HFFc6 (cell line): ENCODE measurements around the gene ZNF76. TPM values are rescaled to one million over a fixed set of nuclear protein-coding genes. Genes with fewer than 3 reads are reported as not detected.
A peak's percentile ranks its signal among the peaks of the same experiment; 100 is the strongest.

ENCODE experiments used
- DNase-seq: peaks from one replicate; pipeline ENCODE4 v3.0.0-alpha.2; 2018
- H3K27ac Mint-ChIP-seq: 2 replicates; pipeline ENCODE4 v1.8.0; 2020; ENCODE audit warnings: mild to moderate bottlenecking, mixed read lengths
- H3K27me3 Mint-ChIP-seq: 2 replicates; pipeline ENCODE4 v1.8.0; 2021; ENCODE audit warnings: mild to moderate bottlenecking, moderate library complexity, mixed read lengths; ENCODE audit not compliant: insufficient read depth
- H3K36me3 Mint-ChIP-seq: 2 replicates; pipeline ENCODE4 v1.8.0; 2021; ENCODE audit warnings: low read depth, mixed read lengths
- H3K4me1 Mint-ChIP-seq: 2 replicates; pipeline ENCODE4 v1.8.0; 2020; ENCODE audit warnings: low read depth, mixed read lengths
- H3K4me3 Mint-ChIP-seq: 2 replicates; pipeline ENCODE4 v1.8.0; 2020; ENCODE audit warnings: mild to moderate bottlenecking, moderate library complexity, mixed read lengths
- H3K9me3 Mint-ChIP-seq: 2 replicates; pipeline ENCODE4 v1.8.0; 2020; ENCODE audit warnings: mild to moderate bottlenecking, mixed read lengths
- CTCF ChIP-seq: fragments of 200-600 bp; sonication (generic); IDR thresholded peaks from 2 replicates; pipeline ENCODE4 v1.5.0; 2021; ENCODE audit warnings: antibody characterized with exemption, mild to moderate bottlenecking
- total RNA-seq, 6 experiments: library from RNA; stranded (reverse); fragmentation: NEBNext Ultra II Directional; extraction: Animal tissue kit (Norgen Biotek cat#: 25700); gene quantifications; 2 replicates in 1 of 6; 3 replicates in 5 of 6; pipeline ENCODE4 v1.2.3, GENCODE V29; 2021

The ZNF76 gene
- total RNA-seq, 6 experiments from 2014 or later = 12.7 to 17.1 (median 16.4) TPM

- Mint-ChIP-seq H3K4me3 (no peak overlapping the region), H3K4me1 (peaks cover 62% of the 10 kb centered on the region), H3K9me3 (no peaks in the 10 kb centered on the region), H3K27me3 (peaks cover 1% of the 10 kb centered on the region; the same call in 1 of the 2 replicates), H3K27ac (peak overlapping the region; percentile 19; the same call in 1 of the 2 replicates), H3K36me3 (peaks cover 9% of the 10 kb centered on the region; the same call in 1 of the 2 replicates)
- no peak for TF ChIP-seq CTCF
- DNase-seq = no peak
Observed at GRCh38 chr6:35219683-35220326, 39.7 kb upstream of the ZNF76 start.

- Mint-ChIP-seq H3K27ac (no peak overlapping the region; the same call in 1 of the 2 replicates), H3K4me1 (peaks cover 54% of the 10 kb centered on the region), H3K4me3 (no peak overlapping the region), H3K36me3 (peaks cover 9% of the 10 kb centered on the region; the same call in 1 of the 2 replicates), H3K9me3 (no peaks in the 10 kb centered on the region), H3K27me3 (peaks cover 1% of the 10 kb centered on the region; the same call in 1 of the 2 replicates)
- no peak for DNase-seq
- no peak for TF ChIP-seq CTCF
Observed at GRCh38 chr6:35220711-35221110, 38.8 kb upstream of the ZNF76 start.

- peaks cover 1% of the 10 kb centered on the region; the same call in 1 of the 2 replicates for H3K27me3 Mint-ChIP-seq
- H3K4me1 Mint-ChIP-seq = peaks cover 32% of the 10 kb centered on the region
- no peak for DNase-seq
- peaks cover 6% of the 10 kb centered on the region; the same call in 1 of the 2 replicates for H3K36me3 Mint-ChIP-seq
- no peak for TF ChIP-seq CTCF
- no peak overlapping the region for H3K4me3 Mint-ChIP-seq
- H3K9me3 Mint-ChIP-seq = no peaks in the 10 kb centered on the region
- no peak overlapping the region for H3K27ac Mint-ChIP-seq
Observed at GRCh38 chr6:35223396-35223795, 36.1 kb upstream of the ZNF76 start.

- Mint-ChIP-seq H3K4me3 (no peak overlapping the region), H3K27ac (no peak overlapping the region), H3K4me1 (peaks cover 20% of the 10 kb centered on the region), H3K36me3 (peaks cover 6% of the 10 kb centered on the region; the same call in 1 of the 2 replicates), H3K9me3 (no peaks in the 10 kb centered on the region), H3K27me3 (peaks cover 1% of the 10 kb centered on the region; the same call in 1 of the 2 replicates)
- no peak for DNase-seq
- no peak for TF ChIP-seq CTCF
Observed at GRCh38 chr6:35224720-35225119, 34.8 kb upstream of the ZNF76 start.

- Mint-ChIP-seq H3K27ac (no peak overlapping the region), H3K9me3 (no peaks in the 10 kb centered on the region), H3K36me3 (peaks cover 21% of the 10 kb centered on the region), H3K4me1 (peaks cover 21% of the 10 kb centered on the region), H3K27me3 (peaks cover 3% of the 10 kb centered on the region), H3K4me3 (no peak overlapping the region)
- no peak for DNase-seq
- no peak for TF ChIP-seq CTCF
Observed at GRCh38 chr6:35228481-35228880, 31.1 kb upstream of the ZNF76 start.
